HepG2 (cell line): ENCODE measurements around the gene TARP.

ENCODE experiments used
- ATAC-seq: fragments of 200-7000 bp; cut with Tn5 transposase; 3 replicates; pipeline ENCODE4 v1.9.1; 2020; ENCODE audit warnings: mild to moderate bottlenecking, moderate library complexity
- BruUV-seq: library from RNA; stranded (reverse); fragments of 400-500 nt; replicated peaks from 2 replicates; lab custom pipeline; 2021; lab: Mats Ljungman, UMichigan
- CTCF ChIA-PET: fragments of 300-600 bp; formaldehyde crosslinking; extraction: SDS; loops from one replicate; lab custom pipeline; 2021; ENCODE audit warnings: low total read pairs, inconsistent platforms, low intra/inter-chr PET ratio; lab: Yijun Ruan, JAX
- POLR2A ChIA-PET: fragments of 350-600 bp; sonication (Branson Sonifier 250); formaldehyde crosslinking; loops from one replicate; lab custom pipeline; 2020; ENCODE audit warnings: antibody characterized with exemption, inconsistent platforms; lab: Yijun Ruan, JAX
- DNase-seq: peaks from one replicate; pipeline ENCODE4 v3.0.0-alpha.2; 2015; ENCODE audit warnings: low spot score
- FAIRE-seq: peaks from 3 replicates; lab custom pipeline; 2011; peaks lifted over from hg19 to GRCh38; lab: Jason Lieb, UNC
- H2AFZ ChIP-seq: one replicate; pipeline ENCODE4 v1.6.1; 2011; ENCODE audit warnings: low read length, inconsistent platforms
- H3K27ac ChIP-seq: fragments of 300-600 bp; 3 replicates; pipeline ENCODE4 v1.8.0; 2011; ENCODE audit warnings: mixed run types, mild to moderate bottlenecking, mixed read lengths, low read length, inconsistent platforms; ENCODE audit not compliant: insufficient read depth; ENCODE audit errors: extremely low read length
- H3K27me3 ChIP-seq, 2 experiments: fragments of 200-600 bp in 1 of 2; 2 replicates in 1 of 2; 3 replicates in 1 of 2; pipeline versions ENCODE4 v1.6.0 to v1.8.0; 2011; ENCODE audit warnings: low read length in 2 of 2, mild to moderate bottlenecking in 2 of 2, moderate library complexity in 2 of 2, inconsistent platforms in 1 of 2; ENCODE audit not compliant: insufficient read depth in 2 of 2, control insufficient read depth in 1 of 2
- H3K36me3 ChIP-seq, 2 experiments: fragments of 200-600 bp in 1 of 2; replicated peaks in 1 of 2; 2 replicates in 1 of 2; 3 replicates in 1 of 2; pipeline versions ENCODE4 v1.5.1 to v1.8.0; 2011; ENCODE audit warnings: low read length in 2 of 2, inconsistent platforms in 1 of 2; ENCODE audit not compliant: insufficient read depth in 2 of 2, control insufficient read depth in 1 of 2
- H3K4me1 ChIP-seq: 2 replicates; pipeline ENCODE4 v1.5.1; 2012; ENCODE audit warnings: low read length, inconsistent platforms; ENCODE audit not compliant: insufficient read depth
- H3K4me2 ChIP-seq: 2 replicates; pipeline ENCODE4 v1.6.0; 2011; ENCODE audit warnings: low read depth, low read length, inconsistent platforms
- H3K4me3 ChIP-seq, 3 experiments: fragments of 200-600 bp in 1 of 3; sonication (generic), shearing (Covaris generic) in 1 of 3; replicated peaks in 1 of 3; 2 replicates each; pipeline ENCODE4 v1.5.1; 2011 to 2016; ENCODE audit warnings: low read length in 3 of 3, inconsistent platforms in 2 of 3, low read depth in 2 of 3, mild to moderate bottlenecking in 2 of 3, control low read depth in 1 of 3, mixed read lengths in 1 of 3; ENCODE audit not compliant: insufficient read depth in 1 of 3
- H3K79me2 ChIP-seq: one replicate; pipeline ENCODE4 v1.6.1; 2011; ENCODE audit warnings: low read length, inconsistent platforms; ENCODE audit not compliant: insufficient read depth
- H3K9ac ChIP-seq: 2 replicates; pipeline ENCODE4 v1.6.0; 2011; ENCODE audit warnings: mild to moderate bottlenecking, low read depth, low read length, inconsistent platforms; ENCODE audit not compliant: insufficient read depth
- H3K9me3 ChIP-seq: 2 replicates; pipeline ENCODE4 v1.5.1; 2012; ENCODE audit warnings: mild to moderate bottlenecking, low read length
- H4K20me1 ChIP-seq: 2 replicates; pipeline ENCODE4 v1.6.0; 2011; ENCODE audit warnings: inconsistent platforms, mild to moderate bottlenecking, low read length, moderate library complexity; ENCODE audit not compliant: insufficient read depth
- AGO2 ChIP-seq: fragments of 200-400 bp; formaldehyde crosslinking; optimal IDR thresholded peaks from 2 replicates; pipeline ENCODE3; 2017; ENCODE audit warnings: mild to moderate bottlenecking, low read depth, low read length, moderate library complexity
- ATF7 ChIP-seq, 2 experiments: fragments of 450-650 bp in 1 of 2; sonication (generic) in 1 of 2; formaldehyde crosslinking in 1 of 2; IDR thresholded peaks; 2 replicates each; pipeline versions ENCODE4 v1.4.0 to v1.6.1; 2016 to 2020; ENCODE audit warnings: antibody characterized with exemption in 1 of 2, mild to moderate bottlenecking in 1 of 2, missing genetic modification reagents in 1 of 2
- EZH2 ChIP-seq: conservative IDR thresholded peaks from 2 replicates; pipeline ENCODE4 v1.6.1; 2012; ENCODE audit warnings: mild to moderate bottlenecking, low read depth, low read length, moderate library complexity
- FOXK1 ChIP-seq: sonication (generic); formaldehyde crosslinking; IDR thresholded peaks from 2 replicates; pipeline ENCODE4 v1.4.0; 2020; ENCODE audit warnings: low read depth, missing genetic modification reagents, borderline replicate concordance
- HNRNPK ChIP-seq: fragments of 200-400 bp; formaldehyde crosslinking; IDR thresholded peaks from 2 replicates; pipeline ENCODE4 v1.6.1; 2018; ENCODE audit warnings: low read length, low read depth, moderate library complexity, mild to moderate bottlenecking; ENCODE audit not compliant: poor library complexity, severe bottlenecking
- MEIS2 ChIP-seq: sonication (generic); formaldehyde crosslinking; IDR thresholded peaks from 2 replicates; pipeline ENCODE4 v1.9.0; 2021; ENCODE audit warnings: mild to moderate bottlenecking, missing genetic modification reagents
- RFX1 ChIP-seq: fragments of 450-650 bp; IDR thresholded peaks from 2 replicates; pipeline ENCODE4 v1.6.1; 2017
- RXRB ChIP-seq: IDR thresholded peaks from 2 replicates; pipeline ENCODE4 v1.6.1; 2016; ENCODE audit warnings: borderline replicate concordance, missing genetic modification reagents, missing compliant biosample characterization
- SMAD3 ChIP-seq: sonication (generic); formaldehyde crosslinking; IDR thresholded peaks from 2 replicates; pipeline ENCODE4 v1.4.0; 2020; ENCODE audit warnings: missing genetic modification reagents
- ZFP41 ChIP-seq: sonication (generic); formaldehyde crosslinking; IDR thresholded peaks from 2 replicates; pipeline ENCODE4 v1.4.0; 2020; ENCODE audit warnings: mild to moderate bottlenecking, missing genetic modification reagents, borderline replicate concordance
- ZFP82 ChIP-seq: sonication (generic); formaldehyde crosslinking; IDR thresholded peaks from 2 replicates; pipeline ENCODE4 v1.5.1; 2020; ENCODE audit warnings: mild to moderate bottlenecking, missing genetic modification reagents, borderline replicate concordance
- ZNF12 ChIP-seq: sonication (generic); formaldehyde crosslinking; IDR thresholded peaks from 2 replicates; pipeline ENCODE4 v1.5.0; 2020; ENCODE audit warnings: missing genetic modification reagents
- ZNF34 ChIP-seq: sonication (generic); formaldehyde crosslinking; IDR thresholded peaks from 2 replicates; pipeline ENCODE4 v1.4.0; 2020; ENCODE audit warnings: mild to moderate bottlenecking, missing genetic modification reagents, borderline replicate concordance
- ZNF367 ChIP-seq: sonication (generic); formaldehyde crosslinking; IDR thresholded peaks from 2 replicates; pipeline ENCODE4 v1.4.0; 2020; ENCODE audit warnings: missing genetic modification reagents, borderline replicate concordance
- ZNF562 ChIP-seq: sonication (generic); formaldehyde crosslinking; IDR thresholded peaks from 2 replicates; pipeline ENCODE4 v1.8.0; 2022; ENCODE audit warnings: missing genetic modification reagents, borderline replicate concordance
- ZSCAN22 ChIP-seq: sonication (generic); formaldehyde crosslinking; IDR thresholded peaks from 2 replicates; pipeline ENCODE4 v1.4.0; 2020; ENCODE audit warnings: mild to moderate bottlenecking, missing genetic modification reagents
- WGBS: methylation state at CpG from one replicate; pipeline ENCODE4 v1.1.6; 2017; ENCODE audit warnings: low lambda C conversion rate; 5-methylcytosine and 5-hydroxymethylcytosine counted together
- in situ Hi-C: cut with HindIII; loops from 2 replicates; pipeline ENCODE4 v1.10.0; 2017; ENCODE audit warnings: low pct_unique_long_range_greater_than_20kb; ENCODE audit not compliant: extremely low pct_ligation_motif_present
- intact Hi-C: fragments of 100-400 bp; cut with micrococcal nuclease; formaldehyde crosslinking; loops from one replicate; pipeline ENCODE4 v1.10.0; 2022; ENCODE audit not compliant: unreplicated experiment
- TF ChIP-seq, protein P1 (sequence below): sonication (generic); formaldehyde crosslinking; IDR thresholded peaks from 2 replicates; pipeline ENCODE4 v1.4.0; 2020; ENCODE audit warnings: missing genetic modification reagents, borderline replicate concordance

Gene TARP

DNA sequence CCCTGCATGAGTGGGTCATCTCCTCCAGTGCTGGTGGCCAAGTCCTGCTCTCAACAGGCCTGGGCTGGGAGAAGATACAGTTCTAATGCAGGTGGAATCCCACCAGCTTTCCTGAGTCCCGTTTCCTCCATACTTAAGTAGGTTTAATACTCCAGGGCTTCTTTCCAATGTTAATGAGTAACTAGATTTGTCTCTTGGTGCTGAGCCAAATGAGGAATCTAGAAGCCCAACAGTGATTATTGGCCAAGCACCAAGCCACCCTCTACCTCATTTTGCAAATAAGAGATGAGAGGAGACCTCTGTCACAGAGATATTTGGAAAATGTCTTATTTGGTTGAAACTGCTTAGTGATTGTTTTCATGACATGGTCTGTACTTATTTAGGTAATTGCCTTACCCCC lies 58.3 kb downstream of the TARP start:
- TF ChIP-seq ATF7 (IDR thresholded peaks at IDR 0.05) (no peak), ATF7 (CRISPR knock-in tag; IDR thresholded peaks at IDR 0.05) (no peak), EZH2 (no peak), AGO2 (no peak), ZNF12 (CRISPR knock-in tag) (no peak), HNRNPK (no peak), ZNF367 (CRISPR knock-in tag) (no peak), FOXK1 (CRISPR knock-in tag) (no peak), ZNF34 (CRISPR knock-in tag) (no peak), RXRB (no peak), ZNF562 (no peak), ZFP82 (CRISPR knock-in tag) (no peak), MEIS2 (CRISPR knock-in tag) (no peak), RFX1 (no peak), ZSCAN22 (no peak), ZFP41 (no peak), SMAD3 (CRISPR knock-in tag) (no peak)
- TF ChIP-seq, protein P1, sequence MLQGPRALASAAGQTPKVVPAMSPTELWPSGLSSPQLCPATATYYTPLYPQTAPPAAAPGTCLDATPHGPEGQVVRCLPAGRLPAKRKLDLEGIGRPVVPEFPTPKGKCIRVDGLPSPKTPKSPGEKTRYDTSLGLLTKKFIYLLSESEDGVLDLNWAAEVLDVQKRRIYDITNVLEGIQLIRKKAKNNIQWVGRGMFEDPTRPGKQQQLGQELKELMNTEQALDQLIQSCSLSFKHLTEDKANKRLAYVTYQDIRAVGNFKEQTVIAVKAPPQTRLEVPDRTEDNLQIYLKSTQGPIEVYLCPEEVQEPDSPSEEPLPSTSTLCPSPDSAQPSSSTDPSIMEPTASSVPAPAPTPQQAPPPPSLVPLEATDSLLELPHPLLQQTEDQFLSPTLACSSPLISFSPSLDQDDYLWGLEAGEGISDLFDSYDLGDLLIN (CRISPR knock-in tag): no peak
- no TSS peak for BruUV-seq
- ATAC-seq (peak; percentile 26; the same call in 2 of the 3 replicates), FAIRE-seq (no peak), DNase-seq (peak; percentile 7)
- CTCF ChIA-PET: interaction anchor here (1.3 kb wide), 1 partner anchor 109 kb away, joined by 4 read pairs; no protein-coding TSS in a partner anchor
- no peaks in the 10 kb centered on the region for H3K79me2 ChIP-seq
- intact Hi-C loops (loop anchor here (1.0 kb wide), 1 partner anchor 37 kb away; the partner anchor contains the start of gene STARD3NL), in situ Hi-C loops (no loop called here)
- no peak overlapping the region for H2AFZ ChIP-seq
- H3K27ac ChIP-seq: no peak overlapping the region
- no peaks in the 10 kb centered on the region for H3K9me3 ChIP-seq
- POLR2A ChIA-PET: no interaction called here
- peaks cover 6% of the 10 kb centered on the region; the same call in 1 of the 2 replicates for H3K4me1 ChIP-seq
- no peak overlapping the region for H3K4me3 ChIP-seq
- H3K9ac ChIP-seq: no peak overlapping the region
- no peaks in the 10 kb centered on the region for H4K20me1 ChIP-seq
- H3K27me3 ChIP-seq: no peaks in the 10 kb centered on the region
- H3K4me2 ChIP-seq: no peak overlapping the region
- 93% methylated on average over 1 of the region's 1 CpG for WGBS
- peaks cover 13 to 34% of the 10 kb centered on the region in 2 experiments for H3K36me3 ChIP-seq
